ENCODE measurements around the gene PRKAG2.

- no peak for TF ChIP-seq CTCF (IDR thresholded peaks at IDR 0.05)
- no peak for TF ChIP-seq POLR2A (IDR thresholded peaks at IDR 0.05)
Measured at GRCh38 chr7:151806204-151806603, 70.7 kb downstream of the PRKAG2 start.
